Hepatocyte (in vitro differentiated cells): Measurements from ENCODE around the gene SCN2B. TPM values are rescaled to one million over a fixed set of nuclear protein-coding genes. Genes with fewer than 3 reads are reported as not detected.

Experiments used
- DNase-seq: peaks from one replicate; pipeline ENCODE4 v3.0.0-alpha.2; 2016; ENCODE audit warnings: low spot score
- H2AFZ ChIP-seq: fragments of 200-600 bp; sonication (generic); 2 replicates; pipeline ENCODE4 v1.6.0; 2016; ENCODE audit warnings: antibody characterized with exemption, mild to moderate bottlenecking
- H3K27ac ChIP-seq: fragments of 200-600 bp; sonication (generic); 2 replicates; pipeline ENCODE4 v1.5.1; 2016; ENCODE audit warnings: mild to moderate bottlenecking
- H3K27me3 ChIP-seq: fragments of 200-600 bp; sonication (generic); 2 replicates; pipeline ENCODE4 v1.6.1; 2016
- H3K36me3 ChIP-seq: fragments of 200-600 bp; sonication (generic); replicated peaks from 2 replicates; pipeline ENCODE4 v1.5.1; 2016; ENCODE audit warnings: low read depth; ENCODE audit not compliant: insufficient read depth
- H3K4me1 ChIP-seq: fragments of 200-600 bp; sonication (generic); 2 replicates; pipeline ENCODE4 v1.5.1; 2016; ENCODE audit warnings: mild to moderate bottlenecking, moderate library complexity; ENCODE audit not compliant: insufficient read depth
- H3K4me2 ChIP-seq: fragments of 200-600 bp; sonication (generic); 2 replicates; pipeline ENCODE4 v1.6.0; 2016
- H3K4me3 ChIP-seq: fragments of 200-600 bp; sonication (generic); 2 replicates; pipeline ENCODE4 v1.5.1; 2016; ENCODE audit warnings: mild to moderate bottlenecking
- H3K79me2 ChIP-seq: fragments of 200-600 bp; sonication (generic); 2 replicates; pipeline ENCODE4 v1.6.0; 2017; ENCODE audit warnings: mild to moderate bottlenecking
- H3K9me2 ChIP-seq: fragments of 200-600 bp; sonication (generic); replicated peaks from 2 replicates; pipeline ENCODE4 v1.6.0; 2017; ENCODE audit warnings: mild to moderate bottlenecking; ENCODE audit not compliant: insufficient read depth
- H3K9me3 ChIP-seq: fragments of 200-600 bp; sonication (generic); 2 replicates; pipeline ENCODE4 v1.5.1; 2016; ENCODE audit warnings: low read depth, mild to moderate bottlenecking
- H4K20me1 ChIP-seq: fragments of 200-600 bp; sonication (generic); 2 replicates; pipeline ENCODE4 v1.6.0; 2016; ENCODE audit warnings: mild to moderate bottlenecking; ENCODE audit not compliant: insufficient read depth, poor library complexity, severe bottlenecking
- EZH2 ChIP-seq: fragments of 200-600 bp; sonication (generic); IDR thresholded peaks from 2 replicates; pipeline ENCODE4 v1.6.1; 2016; ENCODE audit warnings: antibody characterized with exemption, mild to moderate bottlenecking, borderline replicate concordance
- EZH2phosphoT487 ChIP-seq: fragments of 200-600 bp; sonication (generic); IDR thresholded peaks from one replicate; pipeline ENCODE4 v1.6.1; 2018; ENCODE audit warnings: antibody characterized with exemption, mild to moderate bottlenecking, low read depth, moderate library complexity; ENCODE audit not compliant: unreplicated experiment, severe bottlenecking
- WGBS: methylation state at CpG from one replicate; pipeline ENCODE4 v1.1.6; 2016; ENCODE audit warnings: low lambda C conversion rate; ENCODE audit errors: missing lambda C conversion rate; 5-methylcytosine and 5-hydroxymethylcytosine counted together
- polyA plus RNA-seq: library from polyadenylated mRNA; unstranded; fragments of >200 nt; fragmentation: Nextera tagmentation; extraction: Ambion mirVana; gene quantifications from 2 replicates; pipeline ENCODE4 v1.2.1, GENCODE V29; 2016
- total RNA-seq: library from RNA; depleted of rRNA; stranded (reverse); fragments of >200 nt; gene quantifications from 2 replicates; pipeline ENCODE4 v1.2.3, GENCODE V29; 2014
- TF ChIP-seq, protein P1 (sequence below): fragments of 200-600 bp; sonication (generic); IDR thresholded peaks from 2 replicates; pipeline ENCODE4 v1.5.1; 2016; ENCODE audit warnings: antibody characterized with exemption, mild to moderate bottlenecking; ENCODE audit not compliant: poor library complexity

SCN2B gene
- total and polyA plus RNA-seq, 2 experiments from 2014 or later: 1.1 to 1.2 TPM

DNA sequence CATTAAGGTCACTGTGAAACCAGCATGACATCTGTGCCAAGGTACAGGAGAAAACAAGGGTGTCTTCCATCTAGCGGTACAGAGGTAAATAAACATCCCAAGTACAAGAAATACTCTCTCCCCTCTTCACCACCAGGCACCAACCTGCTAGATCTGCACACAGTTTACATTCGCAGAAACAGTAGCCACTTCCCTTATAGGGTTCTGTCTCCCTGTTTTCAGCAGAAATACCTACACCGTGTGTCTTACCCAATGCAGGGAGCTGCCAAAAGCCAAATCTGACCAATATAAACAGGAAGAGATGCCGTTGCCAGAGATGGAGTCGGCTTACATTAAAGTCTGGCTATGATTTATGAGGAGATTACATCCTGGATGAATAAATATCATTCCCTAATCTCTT is 25.0 kb downstream of the SCN2B start:
- no peaks in the 10 kb centered on the region for H3K36me3 ChIP-seq
- WGBS: 41% methylated on average over 5 of the region's 5 CpGs
- no peak overlapping the region for H3K27ac ChIP-seq
- TF ChIP-seq EZH2phosphoT487 (no peak), EZH2 (no peak)
- TF ChIP-seq, protein P1, sequence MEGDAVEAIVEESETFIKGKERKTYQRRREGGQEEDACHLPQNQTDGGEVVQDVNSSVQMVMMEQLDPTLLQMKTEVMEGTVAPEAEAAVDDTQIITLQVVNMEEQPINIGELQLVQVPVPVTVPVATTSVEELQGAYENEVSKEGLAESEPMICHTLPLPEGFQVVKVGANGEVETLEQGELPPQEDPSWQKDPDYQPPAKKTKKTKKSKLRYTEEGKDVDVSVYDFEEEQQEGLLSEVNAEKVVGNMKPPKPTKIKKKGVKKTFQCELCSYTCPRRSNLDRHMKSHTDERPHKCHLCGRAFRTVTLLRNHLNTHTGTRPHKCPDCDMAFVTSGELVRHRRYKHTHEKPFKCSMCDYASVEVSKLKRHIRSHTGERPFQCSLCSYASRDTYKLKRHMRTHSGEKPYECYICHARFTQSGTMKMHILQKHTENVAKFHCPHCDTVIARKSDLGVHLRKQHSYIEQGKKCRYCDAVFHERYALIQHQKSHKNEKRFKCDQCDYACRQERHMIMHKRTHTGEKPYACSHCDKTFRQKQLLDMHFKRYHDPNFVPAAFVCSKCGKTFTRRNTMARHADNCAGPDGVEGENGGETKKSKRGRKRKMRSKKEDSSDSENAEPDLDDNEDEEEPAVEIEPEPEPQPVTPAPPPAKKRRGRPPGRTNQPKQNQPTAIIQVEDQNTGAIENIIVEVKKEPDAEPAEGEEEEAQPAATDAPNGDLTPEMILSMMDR: no peak
- H3K4me1 ChIP-seq: peaks cover 21% of the 10 kb centered on the region
- H2AFZ ChIP-seq: no peak overlapping the region
- peaks cover 86% of the 10 kb centered on the region for H3K27me3 ChIP-seq
- no peaks in the 10 kb centered on the region for H3K79me2 ChIP-seq
- no peak overlapping the region for H3K4me3 ChIP-seq
- H3K9me3 ChIP-seq: no peaks in the 10 kb centered on the region
- DNase-seq: no peak
- peak overlapping the region; percentile 99 for H3K4me2 ChIP-seq
- no peaks in the 10 kb centered on the region for H4K20me1 ChIP-seq
- no peaks in the 10 kb centered on the region for H3K9me2 ChIP-seq

DNA sequence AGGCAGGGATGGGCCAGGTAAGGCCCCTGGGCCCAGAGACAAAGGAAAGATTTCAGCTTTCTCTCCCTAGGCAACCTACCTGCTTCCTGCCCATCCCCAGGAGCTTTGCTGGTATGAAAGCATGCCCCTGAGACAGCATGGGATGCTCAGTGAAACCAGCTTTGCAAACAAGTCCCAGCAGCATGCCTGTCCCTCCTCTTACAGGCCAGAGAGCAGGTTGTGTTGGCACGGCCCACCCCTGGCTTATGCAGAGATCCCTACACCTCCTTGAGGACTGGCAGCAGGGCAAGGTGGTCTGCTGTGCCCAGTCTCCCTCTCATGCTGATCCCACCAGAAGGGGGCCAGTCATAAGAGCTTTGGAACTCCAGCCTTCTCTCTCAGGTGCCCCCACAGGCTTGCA is 26.9 kb downstream of the SCN2B start:
- 62% methylated on average over 1 of the region's 1 CpG for WGBS
- Histone ChIP-seq H3K36me3 (no peaks in the 10 kb centered on the region), H3K9me3 (no peaks in the 10 kb centered on the region), H4K20me1 (no peaks in the 10 kb centered on the region), H3K27me3 (peaks cover 72% of the 10 kb centered on the region), H3K4me2 (no peak overlapping the region), H3K79me2 (no peaks in the 10 kb centered on the region), H3K27ac (no peak overlapping the region), H2AFZ (no peak overlapping the region), H3K4me3 (no peak overlapping the region), H3K4me1 (peaks cover 13% of the 10 kb centered on the region), H3K9me2 (no peaks in the 10 kb centered on the region)
- no peak for TF ChIP-seq EZH2
- TF ChIP-seq EZH2phosphoT487: no peak
- TF ChIP-seq, protein P1: no peak
- no peak for DNase-seq

DNA sequence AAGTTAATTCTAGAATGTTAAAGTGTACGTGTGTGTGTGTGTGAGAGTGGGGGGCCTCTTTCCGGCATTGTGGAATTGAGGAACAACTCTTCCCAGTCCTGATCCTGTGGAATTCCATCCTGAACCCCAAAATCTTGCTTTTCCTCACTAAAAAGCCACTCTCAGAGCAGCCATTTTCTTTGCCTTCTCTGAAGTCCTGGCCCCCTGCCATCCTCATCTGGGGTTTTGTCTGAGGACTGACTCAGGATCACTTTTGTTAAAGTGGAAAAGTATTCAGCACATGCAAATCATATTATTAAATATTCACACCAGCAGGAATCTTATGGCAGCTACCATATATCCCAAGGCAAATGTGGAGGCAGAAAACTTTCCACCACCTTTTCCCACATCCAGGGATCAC is 27.6 kb downstream of the SCN2B start:
- Histone ChIP-seq H3K4me1 (peaks cover 13% of the 10 kb centered on the region), H3K27ac (no peak overlapping the region), H3K27me3 (peaks cover 70% of the 10 kb centered on the region), H4K20me1 (no peaks in the 10 kb centered on the region), H3K36me3 (no peaks in the 10 kb centered on the region), H2AFZ (no peak overlapping the region), H3K4me3 (no peak overlapping the region), H3K9me3 (no peaks in the 10 kb centered on the region), H3K9me2 (no peaks in the 10 kb centered on the region), H3K79me2 (no peaks in the 10 kb centered on the region), H3K4me2 (no peak overlapping the region)
- TF ChIP-seq EZH2phosphoT487 (no peak), EZH2 (no peak)
- TF ChIP-seq, protein P1: no peak
- WGBS: 87% methylated on average over 2 of the region's 2 CpGs
- no peak for DNase-seq

DNA sequence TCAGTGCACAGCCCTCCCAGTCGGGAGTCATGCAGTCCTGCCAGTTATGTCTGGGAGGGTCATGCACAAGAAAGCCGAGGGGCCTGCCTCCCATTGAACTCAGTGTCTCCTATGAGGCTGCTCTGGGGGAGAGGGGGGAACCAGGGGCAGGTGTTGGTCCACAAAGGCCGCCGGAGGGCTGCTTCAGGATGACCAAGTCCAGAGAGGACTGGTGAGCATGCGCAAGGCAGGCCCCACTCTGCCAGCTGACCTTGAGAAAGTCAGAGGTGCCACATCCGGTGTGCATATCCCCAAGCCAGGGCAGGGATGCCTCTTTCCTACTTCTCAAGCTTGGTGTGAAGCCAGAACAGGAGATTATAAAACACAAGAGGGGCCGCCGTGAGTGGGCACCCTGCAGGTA is 28.2 kb downstream of the SCN2B start:
- DNase-seq: no peak
- Histone ChIP-seq H4K20me1 (no peaks in the 10 kb centered on the region), H2AFZ (no peak overlapping the region), H3K4me2 (no peak overlapping the region), H3K27ac (no peak overlapping the region), H3K27me3 (peaks cover 69% of the 10 kb centered on the region), H3K79me2 (no peaks in the 10 kb centered on the region), H3K9me2 (no peaks in the 10 kb centered on the region), H3K36me3 (no peaks in the 10 kb centered on the region), H3K4me3 (no peak overlapping the region), H3K9me3 (no peaks in the 10 kb centered on the region), H3K4me1 (peaks cover 12% of the 10 kb centered on the region)
- TF ChIP-seq, protein P1: no peak
- TF ChIP-seq EZH2phosphoT487 (no peak), EZH2 (no peak)
- WGBS: 87% methylated on average over 8 of the region's 8 CpGs
